Activated CD4-positive, alpha-beta memory T cell treated with anti-CD3 and anti-CD28 coated beads for 36 hours (primary cell): ENCODE results near the gene DLGAP1. TPM values are rescaled to one million over a fixed set of nuclear protein-coding genes. Genes with fewer than 3 reads are reported as not detected.

ENCODE experiments used
- CTCF ChIA-PET: fragments of 350-600 bp; sonication (Branson Sonifier 250); formaldehyde crosslinking; loops from one replicate; lab custom pipeline; 2021; ENCODE audit warnings: antibody characterized with exemption, inconsistent platforms; lab: Charles Lee
- POLR2A ChIA-PET: fragments of 350-600 bp; sonication (Branson Sonifier 250); formaldehyde crosslinking; loops from one replicate; lab custom pipeline; 2021; ENCODE audit warnings: antibody characterized with exemption; lab: Charles Lee
- DNase-seq: peaks from one replicate; pipeline ENCODE4 v3.0.0-alpha.2; 2020
- H3K27ac Mint-ChIP-seq: one replicate; pipeline ENCODE4 v1.8.0; 2021; ENCODE audit warnings: mixed read lengths
- H3K27me3 Mint-ChIP-seq: one replicate; pipeline ENCODE4 v1.8.0; 2021; ENCODE audit warnings: mixed read lengths
- H3K36me3 Mint-ChIP-seq: one replicate; pipeline ENCODE4 v1.8.0; 2021; ENCODE audit warnings: mixed read lengths
- H3K4me1 Mint-ChIP-seq: one replicate; pipeline ENCODE4 v1.8.0; 2021; ENCODE audit warnings: low read depth, mixed read lengths
- H3K4me3 Mint-ChIP-seq: one replicate; pipeline ENCODE4 v1.8.0; 2021; ENCODE audit warnings: mild to moderate bottlenecking, mixed read lengths
- H3K9me3 Mint-ChIP-seq: one replicate; pipeline ENCODE4 v1.8.0; 2021; ENCODE audit warnings: mixed read lengths
- intact Hi-C: fragments of 100-400 bp; cut with micrococcal nuclease; formaldehyde crosslinking; loops from one replicate; pipeline ENCODE4 v1.15.1; 2023
- total RNA-seq, 2 experiments: library from RNA; stranded (reverse); gene quantifications; one replicate each; pipeline ENCODE4 v1.2.3, GENCODE V29; 2021

Gene DLGAP1
- total RNA-seq, 2 experiments from 2014 or later, result 0.45 to 1.0 TPM

GRCh38 chr18:3726238-3726951 lies 728.7 kb downstream of the DLGAP1 start:
- POLR2A ChIA-PET, result no interaction called here
- Mint-ChIP-seq H3K27me3 (peaks cover 24% of the 10 kb centered on the region), H3K4me3 (no peak overlapping the region), H3K36me3 (no peaks in the 10 kb centered on the region), H3K9me3 (no peaks in the 10 kb centered on the region), H3K27ac (no peak overlapping the region), H3K4me1 (no peaks in the 10 kb centered on the region)
- intact Hi-C loops, result no loop called here
- CTCF ChIA-PET, result interaction anchor here (1.6 kb wide), 1 partner anchor 45 kb away, joined by 3 read pairs; no protein-coding TSS in a partner anchor
- DNase-seq, result no peak

- POLR2A ChIA-PET, result no interaction called here
- no peaks in the 10 kb centered on the region for H3K9me3 Mint-ChIP-seq
- peaks cover 24% of the 10 kb centered on the region for H3K27me3 Mint-ChIP-seq
- no peak overlapping the region for H3K4me3 Mint-ChIP-seq
- DNase-seq, result no peak
- no peak overlapping the region for H3K27ac Mint-ChIP-seq
- H3K4me1 Mint-ChIP-seq, result no peaks in the 10 kb centered on the region
- intact Hi-C loops, result no loop called here
- CTCF ChIA-PET, result interaction anchor here (1.6 kb wide), 1 partner anchor 46 kb away, joined by 3 read pairs; no protein-coding TSS in a partner anchor
- H3K36me3 Mint-ChIP-seq, result no peaks in the 10 kb centered on the region
Observed at GRCh38 chr18:3725115-3725514, 730.0 kb downstream of the DLGAP1 start.

- Mint-ChIP-seq H3K36me3 (no peaks in the 10 kb centered on the region), H3K4me1 (no peaks in the 10 kb centered on the region), H3K27me3 (peaks cover 21% of the 10 kb centered on the region), H3K4me3 (no peak overlapping the region), H3K9me3 (no peaks in the 10 kb centered on the region), H3K27ac (no peak overlapping the region)
- POLR2A ChIA-PET, result no interaction called here
- CTCF ChIA-PET, result no interaction called here
- intact Hi-C loops, result no loop called here
- DNase-seq, result no peak
Observed at GRCh38 chr18:3723554-3723953, 731.6 kb downstream of the DLGAP1 start.

GRCh38 chr18:3722649-3723433 lies 732.3 kb downstream of the DLGAP1 start:
- H3K27ac Mint-ChIP-seq, result no peak overlapping the region
- POLR2A ChIA-PET, result no interaction called here
- DNase-seq, result no peak
- H3K36me3 Mint-ChIP-seq, result no peaks in the 10 kb centered on the region
- H3K4me3 Mint-ChIP-seq, result no peak overlapping the region
- CTCF ChIA-PET, result no interaction called here
- no peaks in the 10 kb centered on the region for H3K9me3 Mint-ChIP-seq
- intact Hi-C loops, result no loop called here
- H3K27me3 Mint-ChIP-seq, result peaks cover 23% of the 10 kb centered on the region
- no peaks in the 10 kb centered on the region for H3K4me1 Mint-ChIP-seq

GRCh38 chr18:3721771-3722648 lies 733.1 kb downstream of the DLGAP1 start:
- no peak for DNase-seq
- H3K4me3 Mint-ChIP-seq, result no peak overlapping the region
- intact Hi-C loops, result no loop called here
- no peaks in the 10 kb centered on the region for H3K9me3 Mint-ChIP-seq
- peaks cover 19% of the 10 kb centered on the region for H3K27me3 Mint-ChIP-seq
- H3K27ac Mint-ChIP-seq, result no peak overlapping the region
- H3K36me3 Mint-ChIP-seq, result no peaks in the 10 kb centered on the region
- ChIA-PET POLR2A (no interaction called here), CTCF (no interaction called here)
- H3K4me1 Mint-ChIP-seq, result no peaks in the 10 kb centered on the region

GRCh38 chr18:3720818-3721545 lies 734.1 kb downstream of the DLGAP1 start:
- Mint-ChIP-seq H3K27ac (no peak overlapping the region), H3K4me1 (no peaks in the 10 kb centered on the region), H3K36me3 (no peaks in the 10 kb centered on the region), H3K9me3 (no peaks in the 10 kb centered on the region), H3K4me3 (no peak overlapping the region), H3K27me3 (peaks cover 15% of the 10 kb centered on the region)
- no peak for DNase-seq
- POLR2A ChIA-PET, result no interaction called here
- CTCF ChIA-PET, result no interaction called here
- intact Hi-C loops, result no loop called here

- Mint-ChIP-seq H3K36me3 (no peaks in the 10 kb centered on the region), H3K27me3 (peaks cover 12% of the 10 kb centered on the region), H3K4me1 (peaks cover 5% of the 10 kb centered on the region), H3K27ac (no peak overlapping the region), H3K4me3 (no peak overlapping the region), H3K9me3 (no peaks in the 10 kb centered on the region)
- intact Hi-C loops, result no loop called here
- DNase-seq, result no peak
- ChIA-PET POLR2A (no interaction called here), CTCF (no interaction called here)
Observed at GRCh38 chr18:3720159-3720558, 734.9 kb downstream of the DLGAP1 start.

- Mint-ChIP-seq H3K27me3 (peaks cover 13% of the 10 kb centered on the region), H3K4me3 (no peak overlapping the region), H3K36me3 (no peaks in the 10 kb centered on the region), H3K4me1 (peaks cover 5% of the 10 kb centered on the region), H3K9me3 (no peaks in the 10 kb centered on the region), H3K27ac (no peak overlapping the region)
- POLR2A ChIA-PET, result no interaction called here
- intact Hi-C loops, result no loop called here
- CTCF ChIA-PET, result no interaction called here
- DNase-seq, result no peak
Observed at GRCh38 chr18:3717376-3718025, 737.6 kb downstream of the DLGAP1 start.

- no peaks in the 10 kb centered on the region for H3K9me3 Mint-ChIP-seq
- peaks cover 5% of the 10 kb centered on the region for H3K4me1 Mint-ChIP-seq
Observed at GRCh38 chr18:3716116-3716660, 738.9 kb downstream of the DLGAP1 start.

GRCh38 chr18:3715231-3716080 lies 739.7 kb downstream of the DLGAP1 start:
- no peak for DNase-seq
- CTCF ChIA-PET, result no interaction called here
- H3K9me3 Mint-ChIP-seq, result no peaks in the 10 kb centered on the region
- H3K4me3 Mint-ChIP-seq, result no peak overlapping the region
- POLR2A ChIA-PET, result no interaction called here
- H3K27me3 Mint-ChIP-seq, result peaks cover 18% of the 10 kb centered on the region
- no peak overlapping the region for H3K27ac Mint-ChIP-seq
- peaks cover 5% of the 10 kb centered on the region for H3K4me1 Mint-ChIP-seq
- no peaks in the 10 kb centered on the region for H3K36me3 Mint-ChIP-seq
- intact Hi-C loops, result no loop called here

More at GRCh38 chr18:3716116-3716660, 738.9 kb downstream of the DLGAP1 start:
- ChIA-PET POLR2A (no interaction called here), CTCF (no interaction called here)
- Mint-ChIP-seq H3K36me3 (no peaks in the 10 kb centered on the region), H3K4me3 (no peak overlapping the region), H3K27me3 (peaks cover 16% of the 10 kb centered on the region), H3K27ac (no peak overlapping the region)
- intact Hi-C loops, result no loop called here
- no peak for DNase-seq
